Kidney glomerular epithelial cell (primary cell): ENCODE data around the gene IGFBP7.
"Not testable (repeated sequence)": the region's sequence is repeated elsewhere in the genome, so short reads cannot be mapped to it uniquely, and the experiment has no call there.

Source experiments
- DNase-seq: peaks from one replicate; lab custom pipeline; 2025; lab: John Stamatoyannopoulos, UW

IGFBP7 gene

GRCh38 chr4:57070461-57070860 lies 39.7 kb downstream of the IGFBP7 start:
- DNase-seq = no peak

- no peak for DNase-seq
Observed at GRCh38 chr4:57068237-57068981, 41.8 kb downstream of the IGFBP7 start.

- DNase-seq = no peak
Observed at GRCh38 chr4:57065730-57066482, 44.3 kb downstream of the IGFBP7 start.

- DNase-seq = peak; percentile 81
Observed at GRCh38 chr4:57064811-57065711, 45.1 kb downstream of the IGFBP7 start.

- DNase-seq = no peak
Observed at GRCh38 chr4:57064120-57064519, 46.1 kb downstream of the IGFBP7 start.

GRCh38 chr4:57063518-57063917 lies 46.7 kb downstream of the IGFBP7 start:
- DNase-seq = no peak

- DNase-seq = no peak
Observed at GRCh38 chr4:57061395-57061794, 48.8 kb downstream of the IGFBP7 start.

GRCh38 chr4:57060717-57061067 lies 49.5 kb downstream of the IGFBP7 start:
- DNase-seq = not testable (repeated sequence)

GRCh38 chr4:57059890-57060716 lies 50.1 kb downstream of the IGFBP7 start:
- DNase-seq = no peak

GRCh38 chr4:57055886-57056285 lies 54.3 kb downstream of the IGFBP7 start:
- DNase-seq = no peak

GRCh38 chr4:57053508-57053907 lies 56.7 kb downstream of the IGFBP7 start:
- peak; percentile 95 for DNase-seq

GRCh38 chr4:57051524-57051923 lies 58.7 kb downstream of the IGFBP7 start:
- DNase-seq = peak; percentile 78

GRCh38 chr4:57051095-57051494 lies 59.1 kb downstream of the IGFBP7 start:
- DNase-seq = no peak

- DNase-seq = no peak
Observed at GRCh38 chr4:57048590-57049304, 61.4 kb downstream of the IGFBP7 start.

GRCh38 chr4:57047046-57047445 lies 63.1 kb downstream of the IGFBP7 start:
- DNase-seq = not testable (repeated sequence)

- DNase-seq = no peak
Observed at GRCh38 chr4:57044996-57045395, 65.2 kb downstream of the IGFBP7 start.

- no peak for DNase-seq
Observed at GRCh38 chr4:57044279-57044678, 65.9 kb downstream of the IGFBP7 start.

GRCh38 chr4:57043347-57044251 lies 66.6 kb downstream of the IGFBP7 start:
- no peak for DNase-seq

- no peak for DNase-seq
Observed at GRCh38 chr4:57042711-57043169, 67.4 kb downstream of the IGFBP7 start.

GRCh38 chr4:57041020-57041419 lies 69.2 kb downstream of the IGFBP7 start:
- no peak for DNase-seq
